HG03159 (cell line): Measurements from ENCODE around the gene GOT1.

ENCODE experiments used
- ATAC-seq: cut with Tn5 transposase; IDR thresholded peaks from one replicate; pipeline ENCODE4 v1.9.1; 2021; ENCODE audit warnings: mild to moderate bottlenecking, moderate library complexity; ENCODE audit not compliant: unreplicated experiment

GOT1 gene

DNA sequence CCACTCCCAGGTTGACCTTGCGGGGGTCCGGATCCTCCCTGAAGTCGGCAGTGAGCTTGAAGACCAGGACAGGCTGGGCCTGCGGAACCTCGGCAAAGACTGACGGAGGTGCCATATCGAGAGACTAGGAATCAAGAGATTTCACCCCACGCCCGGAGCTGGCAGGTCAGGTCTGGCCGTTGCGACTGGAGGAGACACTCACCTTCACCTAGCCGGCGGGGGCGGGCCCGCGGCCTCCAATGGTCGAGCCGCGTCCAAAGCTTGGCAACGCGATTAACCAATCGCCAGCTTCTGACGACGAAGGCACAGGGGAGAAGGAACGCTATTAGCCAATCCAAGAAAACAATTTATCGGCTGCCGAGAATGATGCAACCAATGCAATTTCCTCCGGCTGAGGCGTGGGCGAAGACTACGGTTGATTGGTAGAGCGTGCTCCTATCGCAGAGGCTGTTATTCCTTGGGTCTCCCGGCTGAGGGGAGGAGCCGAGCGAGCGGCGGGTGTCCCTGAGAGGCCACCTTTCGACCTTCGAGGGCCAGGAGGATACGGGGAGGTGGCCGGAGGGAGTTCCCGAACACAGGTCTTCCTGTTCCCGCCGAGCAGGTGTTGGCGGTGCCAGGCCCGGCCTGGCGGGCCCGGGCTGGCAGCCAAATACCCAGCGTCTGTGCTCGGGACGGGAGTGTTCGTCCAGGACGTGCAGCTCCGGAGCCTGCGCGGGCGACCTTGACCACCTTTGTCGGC is at the start of gene GOT1:
Gene GOT1 (minus strand): TSS at position 174 of the 739 bp plus-strand sequence. CDS start 59 bp downstream, at position 115.
- ATAC-seq: peak; percentile 94

- ATAC-seq: no peak
Measured at GRCh38 chr10:99470327-99470726, 39.9 kb upstream of the GOT1 start.

DNA sequence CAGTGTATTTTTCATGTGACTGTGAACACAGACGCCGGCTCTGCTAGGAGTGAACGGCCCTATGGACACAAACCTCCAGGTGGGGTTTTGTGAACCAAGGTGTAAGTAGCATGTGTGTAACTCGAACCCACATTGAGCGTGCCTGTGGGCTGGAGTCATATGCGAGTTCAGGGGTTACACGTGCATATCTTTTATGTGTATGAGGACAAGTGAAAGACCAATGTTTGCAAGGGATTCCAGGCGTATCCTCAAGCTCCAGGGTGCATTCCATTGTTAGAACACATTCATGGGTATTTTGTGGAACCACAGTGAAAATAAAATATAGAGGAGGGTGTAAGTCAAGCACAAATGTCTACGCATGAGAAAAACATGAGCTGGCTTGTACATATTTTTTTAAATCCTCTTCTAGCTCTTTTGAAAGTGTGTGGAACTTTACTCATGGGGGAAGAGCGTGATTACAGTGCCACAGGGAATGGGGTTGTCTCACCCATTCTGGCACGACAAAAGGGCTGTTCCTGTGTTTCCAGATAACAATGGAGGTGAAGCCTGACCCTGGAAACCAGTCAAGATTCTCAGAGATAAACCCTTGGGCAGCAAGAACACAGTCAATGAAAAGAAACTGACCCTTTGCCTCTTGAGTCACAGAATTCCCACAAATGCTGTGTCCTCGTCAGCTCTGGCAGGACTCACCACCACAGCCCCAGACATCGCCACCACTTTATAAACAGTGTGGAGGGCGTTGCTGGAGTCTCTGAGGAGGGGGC is 37.0 kb upstream of the GOT1 start:
- no peak for ATAC-seq

GRCh38 chr10:99466632-99467223 is 36.3 kb upstream of the GOT1 start:
- no peak for ATAC-seq

- ATAC-seq: no peak
Measured at GRCh38 chr10:99461230-99461629, 30.8 kb upstream of the GOT1 start.

DNA sequence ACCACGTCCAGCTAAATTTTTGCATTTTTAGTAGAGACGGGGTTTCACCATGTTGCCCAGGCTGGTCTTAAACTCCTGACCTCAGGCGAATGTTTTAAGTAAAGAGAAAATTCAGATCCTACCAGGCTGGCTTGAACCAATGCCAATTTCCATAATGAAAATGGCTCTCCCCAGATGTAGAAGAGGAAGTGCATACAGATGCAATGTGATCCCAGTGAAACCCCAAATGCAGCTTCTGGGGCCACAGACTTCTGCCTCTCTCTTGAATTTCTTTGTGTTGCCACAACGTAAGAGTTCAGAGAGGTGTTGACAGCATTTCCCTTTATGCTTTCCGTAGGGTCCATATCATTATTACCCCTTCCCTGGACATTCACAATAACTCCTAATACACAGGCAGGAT is 29.6 kb upstream of the GOT1 start:
- no peak for ATAC-seq

GRCh38 chr10:99459217-99459616 is 28.8 kb upstream of the GOT1 start:
- no peak for ATAC-seq

DNA sequence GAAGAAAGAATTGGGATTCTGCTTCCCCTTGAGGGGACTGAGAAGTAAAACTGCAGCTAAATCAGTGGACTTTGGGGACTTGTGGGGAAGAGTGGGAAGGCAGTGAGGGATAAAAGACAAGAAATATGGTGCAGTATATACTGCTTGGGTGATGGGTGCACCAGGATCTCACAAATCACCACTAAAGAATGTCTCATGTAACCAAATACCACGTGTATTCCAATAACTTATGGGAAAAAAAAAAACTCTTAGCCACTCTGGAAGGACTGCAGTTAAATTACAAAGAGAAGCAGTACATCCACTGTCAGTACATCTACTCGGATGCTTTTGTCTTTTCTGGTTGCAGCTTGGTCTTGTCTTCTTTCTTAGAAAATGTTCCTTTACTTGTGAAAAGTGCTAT is 27.4 kb upstream of the GOT1 start:
- ATAC-seq: no peak

DNA sequence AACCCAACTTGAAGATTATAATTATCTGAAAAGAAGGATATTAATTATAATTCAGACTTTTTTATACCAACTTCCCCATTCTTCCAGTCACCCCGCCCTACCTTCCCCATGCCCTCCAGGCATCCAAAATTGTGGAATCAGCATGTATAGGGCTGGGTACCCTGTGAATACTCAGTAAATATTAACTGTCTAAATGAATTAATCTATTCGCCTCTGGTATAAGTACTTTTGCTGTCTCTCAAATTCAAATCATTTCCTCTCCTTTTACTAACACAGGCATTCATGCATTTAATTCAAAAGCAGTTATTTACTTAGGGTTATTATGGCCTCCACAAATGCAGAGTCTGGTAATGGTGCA is 26.5 kb upstream of the GOT1 start:
- no peak for ATAC-seq

DNA sequence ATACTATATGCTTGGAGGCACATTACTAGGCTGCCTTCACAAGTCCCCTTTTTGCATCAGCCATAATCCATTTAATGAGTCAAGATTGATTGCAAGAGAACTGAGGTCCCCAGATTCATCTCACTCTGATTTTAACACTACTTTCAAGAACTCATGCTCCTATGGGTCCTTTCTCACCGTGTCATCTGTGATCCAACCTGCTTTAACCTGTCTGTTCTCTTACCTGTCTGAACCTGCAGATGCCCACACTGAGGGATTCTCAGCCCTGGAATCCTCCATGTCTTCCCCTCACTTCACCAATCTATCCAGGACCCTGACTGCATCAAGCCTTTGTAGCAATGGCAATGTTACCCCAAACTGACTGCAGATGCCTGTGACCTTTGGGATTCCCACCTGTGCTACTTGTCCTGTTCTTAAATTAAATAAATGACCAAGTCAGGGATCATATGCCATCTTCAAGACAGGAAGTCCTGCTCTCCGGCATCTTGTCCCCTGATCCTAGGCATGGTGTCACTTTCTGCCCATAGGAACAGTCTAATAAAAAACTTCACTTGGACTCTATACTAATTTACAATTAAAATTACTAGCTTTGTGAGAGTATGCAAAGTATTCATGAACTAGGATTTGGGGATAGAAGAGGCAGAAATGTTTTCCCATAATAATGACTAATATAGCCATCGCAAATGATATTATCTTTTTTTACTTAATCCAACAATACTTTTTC is 25.9 kb upstream of the GOT1 start:
- no peak for ATAC-seq

GRCh38 chr10:99451981-99452380 is 21.6 kb upstream of the GOT1 start:
- no peak for ATAC-seq

GRCh38 chr10:99451499-99451788 is 21.0 kb upstream of the GOT1 start:
- ATAC-seq: no peak

DNA sequence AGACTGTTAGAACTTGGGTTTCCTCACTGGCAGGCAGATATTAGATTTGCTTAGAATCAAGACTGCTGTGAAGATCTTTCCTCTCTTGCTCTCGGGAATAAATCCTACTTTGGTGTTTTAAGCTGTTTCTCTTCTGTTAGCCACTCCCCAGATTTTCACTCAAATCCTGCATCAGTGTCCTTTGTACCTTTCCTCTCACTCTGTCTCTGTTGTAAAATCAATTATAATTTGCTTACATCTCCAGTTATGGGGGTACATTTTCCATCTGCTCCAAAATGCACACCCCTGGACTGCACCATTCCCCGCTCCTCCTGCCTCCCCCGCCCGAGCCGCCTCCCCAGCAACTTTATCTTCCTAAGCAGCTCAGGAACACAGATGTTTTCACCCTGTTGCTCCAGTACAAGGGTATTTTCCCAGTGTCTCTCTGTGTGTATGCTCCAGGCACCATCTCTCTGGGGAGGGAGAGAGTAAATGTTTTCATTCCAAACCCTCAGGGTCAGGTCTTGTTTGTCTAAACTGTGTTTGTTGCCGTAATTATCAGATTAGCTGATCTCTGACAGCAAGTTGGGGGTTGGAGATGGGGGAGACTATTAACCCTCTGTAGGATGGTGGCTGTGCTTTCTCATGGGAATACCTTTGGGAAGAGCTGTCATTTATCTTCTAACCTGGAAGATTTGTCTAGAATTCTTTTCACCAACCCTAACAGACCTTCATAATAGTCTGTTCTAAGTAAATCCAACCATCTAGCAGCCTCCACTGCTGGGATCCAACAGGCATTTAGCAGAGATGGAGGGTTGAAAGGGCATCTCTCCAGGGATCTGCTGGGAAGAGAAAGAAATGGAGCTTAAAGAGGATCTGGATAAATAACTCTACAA is 20.4 kb upstream of the GOT1 start:
- no peak for ATAC-seq

GRCh38 chr10:99450156-99450555 is 19.7 kb upstream of the GOT1 start:
- no peak for ATAC-seq

DNA sequence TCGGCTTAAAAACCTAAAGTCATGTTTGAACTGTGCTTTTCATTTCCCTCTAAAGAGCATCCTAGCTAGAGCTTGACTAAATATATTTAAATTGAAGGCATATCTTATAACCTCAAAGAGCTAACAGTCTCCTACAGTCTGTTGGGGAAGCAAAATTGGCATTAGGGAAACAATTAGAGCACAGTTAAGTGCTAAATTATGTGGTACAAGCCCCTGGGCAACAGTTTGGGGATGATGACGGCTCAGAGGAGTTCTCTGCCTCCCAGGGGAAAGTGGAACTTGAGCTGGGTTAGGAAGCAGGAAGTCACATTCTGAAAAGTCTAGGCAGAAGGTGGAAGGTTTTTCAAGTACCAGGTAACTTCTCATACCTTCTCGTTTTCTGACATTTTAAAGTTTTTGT is 18.6 kb upstream of the GOT1 start:
- no peak for ATAC-seq

- ATAC-seq: no peak
Measured at GRCh38 chr10:99444383-99445045, 14.1 kb upstream of the GOT1 start.

DNA sequence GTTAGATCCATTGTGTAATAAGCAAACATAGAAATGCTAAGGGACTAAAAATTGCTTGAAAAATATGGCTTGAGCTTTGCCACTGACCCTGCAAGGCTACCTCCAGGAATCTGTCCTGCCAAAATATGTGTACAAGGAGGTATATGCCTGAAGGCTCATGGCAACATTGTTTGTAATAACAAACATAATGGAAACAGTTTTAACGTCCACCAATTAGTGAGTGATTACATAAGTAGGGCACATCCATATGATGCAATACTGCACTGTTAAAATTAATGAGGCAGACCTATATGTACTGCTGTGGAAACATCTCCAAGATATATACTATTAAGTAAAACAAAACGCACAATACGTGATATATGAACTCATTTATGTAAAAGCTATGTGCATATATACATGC is 13.1 kb upstream of the GOT1 start:
- ATAC-seq: no peak

- no peak for ATAC-seq
Measured at GRCh38 chr10:99442394-99442793, 12.0 kb upstream of the GOT1 start.

GRCh38 chr10:99438890-99439289 is 8.5 kb upstream of the GOT1 start:
- ATAC-seq: no peak

GRCh38 chr10:99435986-99436638 is 5.7 kb upstream of the GOT1 start:
- ATAC-seq: no peak
